ENCODE data around the gene FAS. TPM values are rescaled to one million over a fixed set of nuclear protein-coding genes. Genes with fewer than 3 reads are reported as not detected.

The FAS gene
- total RNA-seq, 2 experiments from 2014 or later = 7.7 to 19.2 TPM

- intact Hi-C loops (cut with micrococcal nuclease; ENCODE audit: unreplicated experiment) = no loop called here
- no peak overlapping the region for H3K4me2 ChIP-seq (ENCODE audit: low read length)
- TF ChIP-seq EZH2phosphoT487 (IDR thresholded peaks at IDR 0.05; ENCODE audit: borderline replicate concordance, low read depth, low read length) = no peak
- TF ChIP-seq, protein P1, sequence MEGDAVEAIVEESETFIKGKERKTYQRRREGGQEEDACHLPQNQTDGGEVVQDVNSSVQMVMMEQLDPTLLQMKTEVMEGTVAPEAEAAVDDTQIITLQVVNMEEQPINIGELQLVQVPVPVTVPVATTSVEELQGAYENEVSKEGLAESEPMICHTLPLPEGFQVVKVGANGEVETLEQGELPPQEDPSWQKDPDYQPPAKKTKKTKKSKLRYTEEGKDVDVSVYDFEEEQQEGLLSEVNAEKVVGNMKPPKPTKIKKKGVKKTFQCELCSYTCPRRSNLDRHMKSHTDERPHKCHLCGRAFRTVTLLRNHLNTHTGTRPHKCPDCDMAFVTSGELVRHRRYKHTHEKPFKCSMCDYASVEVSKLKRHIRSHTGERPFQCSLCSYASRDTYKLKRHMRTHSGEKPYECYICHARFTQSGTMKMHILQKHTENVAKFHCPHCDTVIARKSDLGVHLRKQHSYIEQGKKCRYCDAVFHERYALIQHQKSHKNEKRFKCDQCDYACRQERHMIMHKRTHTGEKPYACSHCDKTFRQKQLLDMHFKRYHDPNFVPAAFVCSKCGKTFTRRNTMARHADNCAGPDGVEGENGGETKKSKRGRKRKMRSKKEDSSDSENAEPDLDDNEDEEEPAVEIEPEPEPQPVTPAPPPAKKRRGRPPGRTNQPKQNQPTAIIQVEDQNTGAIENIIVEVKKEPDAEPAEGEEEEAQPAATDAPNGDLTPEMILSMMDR (conservative IDR thresholded peaks at IDR 0.05; ENCODE audit: low read length) = no peak; the same call in 1 of the 2 replicates
- CTCF ChIA-PET (ENCODE audit: unreplicated experiment) = interaction anchor here (1.1 kb wide), 1 partner anchor 51 kb away, joined by 4 read pairs; no protein-coding TSS in a partner anchor
- H3K4me1 ChIP-seq (ENCODE audit: insufficient read depth, low read length, poor library complexity, severe bottlenecking) = peaks cover 14% of the 10 kb centered on the region
- no peaks in the 10 kb centered on the region for H3K36me3 ChIP-seq (ENCODE audit: insufficient read depth, low read length)
- H3K27ac ChIP-seq (ENCODE audit: low read depth, low read length, poor library complexity, severe bottlenecking) = no peak overlapping the region
- peaks cover 4% of the 10 kb centered on the region; the same call in 1 of the 2 replicates for H3K79me2 ChIP-seq (ENCODE audit: insufficient read depth, low read depth, low read length)
- no peak overlapping the region for H3K4me3 ChIP-seq (ENCODE audit: low read depth, low read length, poor library complexity, severe bottlenecking)
- no TSS peak for BruUV-seq (replicated peaks)
- POLR2A ChIA-PET = interaction anchor here (1.3 kb wide), 1 partner anchor 106 kb away, joined by 3 read pairs; no protein-coding TSS in a partner anchor
- peaks cover 14% of the 10 kb centered on the region; the same call in 1 of the 2 replicates for H3K9me3 ChIP-seq (ENCODE audit: low read length)
- no peak overlapping the region for H2AFZ ChIP-seq (ENCODE audit: low read length)
- H4K20me1 ChIP-seq (ENCODE audit: insufficient read depth, low read length) = no peaks in the 10 kb centered on the region
- no peak for DNase-seq (ENCODE audit: low spot score)
- H3K9me2 ChIP-seq (ENCODE audit: insufficient read depth, low read length) = no peaks in the 10 kb centered on the region
Observed at GRCh38 chr10:88987243-88987725, 3.3 kb upstream of the FAS start.

DNA sequence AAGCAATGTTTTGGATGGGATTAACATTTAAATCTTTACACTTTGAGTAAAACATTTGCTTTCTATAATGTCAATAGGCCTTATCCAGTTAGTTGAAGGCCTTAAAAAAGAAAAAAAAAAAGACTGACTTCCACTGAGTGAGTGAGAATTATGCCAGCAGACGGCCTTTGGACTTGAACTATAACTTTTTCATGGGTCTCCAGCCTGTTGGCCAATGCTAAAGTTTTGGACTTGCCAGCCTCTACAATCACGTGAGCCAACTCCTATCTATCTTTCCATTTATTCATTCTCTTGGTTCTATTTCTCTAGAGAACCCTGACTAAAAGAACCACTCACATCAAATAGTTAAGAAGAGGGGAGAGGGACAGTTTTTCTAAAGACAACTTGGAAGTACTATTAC lies 2.8 kb upstream of the FAS start:
- H4K20me1 ChIP-seq (ENCODE audit: insufficient read depth, low read length) = no peaks in the 10 kb centered on the region
- no peaks in the 10 kb centered on the region for H3K36me3 ChIP-seq (ENCODE audit: insufficient read depth, low read length)
- no peak overlapping the region for H2AFZ ChIP-seq (ENCODE audit: low read length)
- no TSS peak for BruUV-seq (replicated peaks)
- no peak for TF ChIP-seq EZH2phosphoT487 (IDR thresholded peaks at IDR 0.05; ENCODE audit: borderline replicate concordance, low read depth, low read length)
- TF ChIP-seq, protein P1 (conservative IDR thresholded peaks at IDR 0.05; ENCODE audit: low read length) = no peak
- no peak overlapping the region for H3K4me3 ChIP-seq (ENCODE audit: low read depth, low read length, poor library complexity, severe bottlenecking)
- H3K9me3 ChIP-seq (ENCODE audit: low read length) = peaks cover 14% of the 10 kb centered on the region; the same call in 1 of the 2 replicates
- no peaks in the 10 kb centered on the region for H3K9me2 ChIP-seq (ENCODE audit: insufficient read depth, low read length)
- no peak overlapping the region for H3K4me2 ChIP-seq (ENCODE audit: low read length)
- H3K27ac ChIP-seq (ENCODE audit: low read depth, low read length, poor library complexity, severe bottlenecking) = no peak overlapping the region
- CTCF ChIA-PET (ENCODE audit: unreplicated experiment) = interaction anchor here (1.1 kb wide), 1 partner anchor 51 kb away, joined by 4 read pairs; no protein-coding TSS in a partner anchor
- H3K79me2 ChIP-seq (ENCODE audit: insufficient read depth, low read depth, low read length) = peaks cover 9% of the 10 kb centered on the region; the same call in 1 of the 2 replicates
- peaks cover 18% of the 10 kb centered on the region for H3K4me1 ChIP-seq (ENCODE audit: insufficient read depth, low read length, poor library complexity, severe bottlenecking)
- POLR2A ChIA-PET = interaction anchor here (1.1 to 1.3 kb wide), 2 partner anchors 9 to 106 kb away, joined by 3 to 8 read pairs; no protein-coding TSS in a partner anchor
- intact Hi-C loops (cut with micrococcal nuclease; ENCODE audit: unreplicated experiment) = no loop called here
- no peak for DNase-seq (ENCODE audit: low spot score)

DNA sequence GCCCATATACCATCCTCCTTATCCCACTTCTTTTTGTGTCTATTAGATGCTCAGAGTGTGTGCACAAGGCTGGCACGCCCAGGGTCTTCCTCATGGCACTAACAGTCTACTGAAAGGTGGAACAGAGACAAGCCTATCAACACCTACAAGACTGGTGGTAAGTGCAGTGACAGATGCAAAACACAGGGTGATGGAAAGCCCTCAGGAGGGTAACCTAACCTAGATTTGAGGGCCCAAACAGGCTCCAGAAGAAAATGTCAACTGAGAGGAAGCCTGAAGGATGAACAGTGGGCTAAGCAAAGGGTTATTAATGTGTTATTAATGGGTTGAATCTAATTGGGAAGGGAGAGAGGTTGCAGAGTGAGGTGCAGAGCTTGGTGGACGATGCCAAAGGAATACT lies 1.2 kb upstream of the FAS start:
- Histone ChIP-seq H4K20me1 (ENCODE audit: insufficient read depth, low read length) (no peaks in the 10 kb centered on the region), H3K9me2 (ENCODE audit: insufficient read depth, low read length) (no peaks in the 10 kb centered on the region), H3K27ac (ENCODE audit: low read depth, low read length, poor library complexity, severe bottlenecking) (peak overlapping the region; percentile 50), H3K9me3 (ENCODE audit: low read length) (peaks cover 14% of the 10 kb centered on the region; the same call in 1 of the 2 replicates), H3K36me3 (ENCODE audit: insufficient read depth, low read length) (no peaks in the 10 kb centered on the region), H3K4me2 (ENCODE audit: low read length) (peak overlapping the region; percentile 85), H3K4me3 (ENCODE audit: low read depth, low read length, poor library complexity, severe bottlenecking) (peak overlapping the region; percentile 84), H3K4me1 (ENCODE audit: insufficient read depth, low read length, poor library complexity, severe bottlenecking) (peaks cover 33% of the 10 kb centered on the region), H2AFZ (ENCODE audit: low read length) (peak overlapping the region; percentile 68; the same call in 1 of the 2 replicates), H3K79me2 (ENCODE audit: insufficient read depth, low read depth, low read length) (peaks cover 25% of the 10 kb centered on the region)
- peak; percentile 35 for DNase-seq (ENCODE audit: low spot score)
- CTCF ChIA-PET (ENCODE audit: unreplicated experiment) = interaction anchor here (1.4 to 1.6 kb wide), 2 partner anchors 12 to 55 kb away, joined by 5 to 6 read pairs; no protein-coding TSS in a partner anchor
- BruUV-seq (replicated peaks) = no TSS peak
- TF ChIP-seq EZH2phosphoT487 (IDR thresholded peaks at IDR 0.05; ENCODE audit: borderline replicate concordance, low read depth, low read length) = no peak
- TF ChIP-seq, protein P1 (conservative IDR thresholded peaks at IDR 0.05; ENCODE audit: low read length) = no peak
- intact Hi-C loops (cut with micrococcal nuclease; ENCODE audit: unreplicated experiment) = no loop called here
- POLR2A ChIA-PET = interaction anchor here (0.6 to 6.7 kb wide), 11 partner anchors 9 to 109 kb away, joined by 3 to 57 read pairs (median 4); partner anchors contain the start of gene STAMBPL1
